Fibroblast of lung (primary cell): Measurements from ENCODE around the gene HECTD4. TPM values are rescaled to one million over a fixed set of nuclear protein-coding genes. Genes with fewer than 3 reads are reported as not detected.
A peak's percentile ranks its signal among the peaks of the same experiment; 100 is the strongest.
"Not testable (repeated sequence)": the region's sequence is repeated elsewhere in the genome, so short reads cannot be mapped to it uniquely, and the experiment has no call there.

Experiments
- DNase-seq, 2 donors: peaks; one replicate each; pipeline versions ENCODE4 v3.0.0 to v3.0.0-alpha.2; 2010; ENCODE audit warnings: low read depth in 2 of 2
- H2AFZ ChIP-seq: 2 replicates; pipeline ENCODE4 v1.5.1; 2012; ENCODE audit warnings: low read length, control low read depth, inconsistent platforms
- H3K27ac ChIP-seq: 2 replicates; pipeline ENCODE4 v1.5.1; 2011; ENCODE audit warnings: low read length, control low read depth; ENCODE audit not compliant: insufficient read depth
- H3K27me3 ChIP-seq: 2 replicates; pipeline ENCODE4 v1.5.1; 2011; ENCODE audit warnings: mild to moderate bottlenecking, low read length; ENCODE audit not compliant: control insufficient read depth, insufficient read depth
- H3K36me3 ChIP-seq: 2 replicates; pipeline ENCODE4 v1.5.1; 2011; ENCODE audit warnings: low read length; ENCODE audit not compliant: control insufficient read depth, insufficient read depth
- H3K4me1 ChIP-seq: 2 replicates; pipeline ENCODE4 v1.5.1; 2011; ENCODE audit warnings: low read length; ENCODE audit not compliant: control insufficient read depth, insufficient read depth; ENCODE audit errors: extremely low read depth
- H3K4me2 ChIP-seq: 2 replicates; pipeline ENCODE4 v1.5.1; 2011; ENCODE audit warnings: low read length, control low read depth; ENCODE audit not compliant: insufficient read depth; ENCODE audit errors: extremely low read depth
- H3K4me3 ChIP-seq, 4 experiments: fragments of 200-600 bp in 1 of 4; sonication (generic) in 1 of 4; replicated peaks in 1 of 4; 2 replicates each; pipeline ENCODE4 v1.5.1; 2011 to 2016; ENCODE audit warnings: low read length in 4 of 4, low read depth in 3 of 4, mild to moderate bottlenecking in 3 of 4, control low read depth in 2 of 4, inconsistent platforms in 1 of 4, mixed read lengths in 1 of 4; ENCODE audit not compliant: insufficient read depth in 1 of 4; ENCODE audit errors: control extremely low read depth in 1 of 4
- H3K79me2 ChIP-seq: 2 replicates; pipeline ENCODE4 v1.5.1; 2012; ENCODE audit warnings: mild to moderate bottlenecking, low read length, inconsistent platforms; ENCODE audit not compliant: control insufficient read depth, insufficient read depth
- H3K9ac ChIP-seq: 2 replicates; pipeline ENCODE4 v1.5.1; 2011; ENCODE audit warnings: mild to moderate bottlenecking, low read length, control low read depth; ENCODE audit not compliant: insufficient read depth
- H3K9me3 ChIP-seq: 2 replicates; pipeline ENCODE4 v1.5.1; 2012; ENCODE audit warnings: low read depth, low read length; ENCODE audit not compliant: control insufficient read depth, insufficient read depth
- H4K20me1 ChIP-seq: 2 replicates; pipeline ENCODE4 v1.5.1; 2011; ENCODE audit warnings: low read length; ENCODE audit not compliant: control insufficient read depth, insufficient read depth; ENCODE audit errors: extremely low read depth
- EZH2 ChIP-seq: IDR thresholded peaks from 2 replicates; pipeline ENCODE4 v1.5.1; 2012; ENCODE audit warnings: low read length, control low read depth, mild to moderate bottlenecking; ENCODE audit errors: missing control alignments
- polyA plus RNA-seq, 2 donors: library from polyadenylated mRNA; depleted of rRNA in 1 of 2; stranded (reverse) in 1 of 2; unstranded in 1 of 2; fragments of >200 nt; gene quantifications; 2 replicates each; pipeline ENCODE4 v1.2.1, GENCODE V29; 2011 to 2012; ENCODE audit warnings: missing spikeins in 1 of 2
- total RNA-seq: library from RNA; depleted of rRNA; stranded (reverse); fragments of >200 nt; gene quantifications from 2 replicates; pipeline ENCODE4 v1.2.1, GENCODE V29; 2014
- TF ChIP-seq, protein P1 (sequence below), 2 donors: IDR thresholded peaks in 1 of 2; conservative IDR thresholded peaks in 1 of 2; 1 replicate in 1 of 2; 2 replicates in 1 of 2; pipeline ENCODE4 v1.5.1; 2011 to 2012; ENCODE audit warnings: low read length in 2 of 2, control low read depth in 1 of 2, inconsistent platforms in 1 of 2, low read depth in 1 of 2, mild to moderate bottlenecking in 1 of 2

Gene HECTD4
- total and polyA plus RNA-seq, 2 donors (not counting 1 experiment from before 2014, with no cell fraction given) = 5.1 to 31.7 TPM

DNA sequence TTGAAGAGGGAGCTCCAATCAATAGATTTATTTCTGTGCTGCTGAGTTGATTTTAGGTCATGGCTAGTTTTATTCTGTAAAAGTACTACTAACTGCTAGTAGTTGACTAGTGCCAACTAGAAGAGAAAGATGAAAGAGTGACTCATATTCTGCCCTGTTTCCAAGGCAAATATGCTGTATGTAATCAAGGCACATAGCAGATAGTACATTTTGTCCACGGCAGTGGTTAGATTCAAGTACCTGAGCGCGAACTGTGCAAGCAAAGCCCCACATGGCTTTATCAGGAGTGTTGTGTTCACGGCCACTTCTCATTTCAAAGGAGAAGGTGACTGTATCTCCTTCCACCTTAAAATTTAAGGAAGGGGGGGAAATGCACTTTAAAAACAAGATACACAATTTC is 130.0 kb downstream of the HECTD4 start:
- no peaks in the 10 kb centered on the region for H3K4me1 ChIP-seq
- H3K27ac ChIP-seq = no peak overlapping the region
- no peaks in the 10 kb centered on the region for H4K20me1 ChIP-seq
- no peak overlapping the region for H3K9ac ChIP-seq
- H3K36me3 ChIP-seq = peaks cover 7% of the 10 kb centered on the region
- H2AFZ ChIP-seq = no peak overlapping the region
- H3K4me2 ChIP-seq = no peak overlapping the region
- DNase-seq = peak; percentile 53 to 66
- H3K27me3 ChIP-seq = no peaks in the 10 kb centered on the region
- no peak for TF ChIP-seq EZH2
- TF ChIP-seq, protein P1, sequence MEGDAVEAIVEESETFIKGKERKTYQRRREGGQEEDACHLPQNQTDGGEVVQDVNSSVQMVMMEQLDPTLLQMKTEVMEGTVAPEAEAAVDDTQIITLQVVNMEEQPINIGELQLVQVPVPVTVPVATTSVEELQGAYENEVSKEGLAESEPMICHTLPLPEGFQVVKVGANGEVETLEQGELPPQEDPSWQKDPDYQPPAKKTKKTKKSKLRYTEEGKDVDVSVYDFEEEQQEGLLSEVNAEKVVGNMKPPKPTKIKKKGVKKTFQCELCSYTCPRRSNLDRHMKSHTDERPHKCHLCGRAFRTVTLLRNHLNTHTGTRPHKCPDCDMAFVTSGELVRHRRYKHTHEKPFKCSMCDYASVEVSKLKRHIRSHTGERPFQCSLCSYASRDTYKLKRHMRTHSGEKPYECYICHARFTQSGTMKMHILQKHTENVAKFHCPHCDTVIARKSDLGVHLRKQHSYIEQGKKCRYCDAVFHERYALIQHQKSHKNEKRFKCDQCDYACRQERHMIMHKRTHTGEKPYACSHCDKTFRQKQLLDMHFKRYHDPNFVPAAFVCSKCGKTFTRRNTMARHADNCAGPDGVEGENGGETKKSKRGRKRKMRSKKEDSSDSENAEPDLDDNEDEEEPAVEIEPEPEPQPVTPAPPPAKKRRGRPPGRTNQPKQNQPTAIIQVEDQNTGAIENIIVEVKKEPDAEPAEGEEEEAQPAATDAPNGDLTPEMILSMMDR (conservative IDR thresholded peaks at IDR 0.05 in 1 of 2, IDR thresholded peaks at IDR 0.05 in 1 of 2; ENCODE audit: low read depth in 1 of 2, low read length in 2 of 2) = no peak
- no peaks in the 10 kb centered on the region for H3K79me2 ChIP-seq
- no peaks in the 10 kb centered on the region for H3K9me3 ChIP-seq
- no peak overlapping the region for H3K4me3 ChIP-seq

DNA sequence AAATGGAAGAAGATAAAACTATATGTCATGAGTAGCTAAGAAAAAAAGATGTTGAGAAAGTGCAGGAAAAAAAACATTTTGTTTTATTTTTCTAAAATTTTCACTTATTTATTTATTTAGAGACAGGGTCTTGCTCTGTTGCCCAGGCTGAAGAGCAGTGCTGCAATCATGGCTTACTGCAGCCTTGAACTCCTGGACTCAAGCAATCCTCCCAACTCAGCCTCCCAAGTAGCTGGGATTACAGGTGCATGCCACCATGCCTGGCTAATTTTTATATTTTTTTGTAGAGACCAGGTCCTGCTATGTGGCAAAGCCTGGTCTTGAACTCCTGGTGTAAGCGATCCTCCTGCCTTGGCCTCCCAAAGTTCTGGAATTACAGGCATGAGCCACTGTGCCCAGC is 137.3 kb downstream of the HECTD4 start:
- H4K20me1 ChIP-seq, H2AFZ ChIP-seq, H3K27ac ChIP-seq, H3K36me3 ChIP-seq, H3K79me2 ChIP-seq, H3K9ac ChIP-seq, H3K4me3 ChIP-seq, H3K4me2 ChIP-seq, H3K4me1 ChIP-seq, DNase-seq, H3K27me3 ChIP-seq, H3K9me3 ChIP-seq: not testable (repeated sequence)

DNA sequence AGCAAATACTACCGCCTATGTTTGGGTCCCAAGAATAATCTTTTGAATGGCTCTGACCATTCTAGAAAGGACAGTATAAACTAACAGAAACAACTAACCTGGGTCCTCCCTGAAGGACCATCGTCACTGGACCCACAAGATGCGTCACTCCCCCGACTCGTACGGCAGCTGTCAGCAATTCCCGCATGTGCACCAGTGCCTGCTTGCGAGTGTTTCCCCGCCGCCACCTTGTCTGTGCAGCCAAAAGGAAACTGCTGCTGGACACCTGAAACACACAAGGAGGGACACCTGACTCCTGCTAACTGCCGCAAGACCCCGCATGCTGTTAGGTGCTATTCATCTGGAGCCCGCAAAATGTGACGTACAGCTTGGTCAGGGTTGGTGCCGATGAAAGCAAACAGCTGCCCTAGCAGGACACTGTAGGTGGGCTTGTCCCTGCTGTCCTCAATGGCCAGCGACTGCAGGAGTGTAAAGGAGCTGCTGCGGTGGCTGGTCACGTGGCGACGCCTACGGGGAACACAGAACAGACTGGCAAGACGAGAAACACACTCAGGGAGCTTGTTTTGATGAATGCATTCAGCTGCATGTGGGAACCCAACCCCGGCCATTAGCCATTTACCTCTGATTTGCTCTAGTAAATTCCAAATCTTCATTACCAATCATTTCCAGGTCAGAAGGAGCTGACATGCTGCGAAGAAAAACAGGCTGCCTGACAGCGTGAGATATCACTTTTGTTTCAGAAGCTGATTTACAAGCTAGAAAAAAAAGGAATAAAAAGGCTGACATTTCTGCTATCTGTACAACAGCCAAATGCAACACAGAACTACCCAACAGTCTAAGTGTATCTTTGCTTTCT is 138.7 kb downstream of the HECTD4 start:
- H3K9ac ChIP-seq = no peak overlapping the region
- no peak overlapping the region for H3K27ac ChIP-seq
- no peak overlapping the region for H3K4me2 ChIP-seq
- no peaks in the 10 kb centered on the region for H3K27me3 ChIP-seq
- no peak for DNase-seq
- H3K9me3 ChIP-seq = no peaks in the 10 kb centered on the region
- H4K20me1 ChIP-seq = no peaks in the 10 kb centered on the region
- no peak overlapping the region for H2AFZ ChIP-seq
- H3K4me1 ChIP-seq = no peaks in the 10 kb centered on the region
- H3K36me3 ChIP-seq = peaks cover 11% of the 10 kb centered on the region
- H3K79me2 ChIP-seq = no peaks in the 10 kb centered on the region
- no peak for TF ChIP-seq EZH2
- TF ChIP-seq, protein P1 (conservative IDR thresholded peaks at IDR 0.05 in 1 of 2, IDR thresholded peaks at IDR 0.05 in 1 of 2; ENCODE audit: low read depth in 1 of 2, low read length in 2 of 2) = no peak
- no peak overlapping the region for H3K4me3 ChIP-seq
